T-cell (primary cell): ENCODE results near the gene F2R. TPM values are rescaled to one million over a fixed set of nuclear protein-coding genes. Genes with fewer than 3 reads are reported as not detected.

Experiments
- ATAC-seq, 4 experiments: fragments of 200-7000 bp in 3 of 4; fragments of 150-1000 bp in 1 of 4; cut with Tn5 transposase; replicated peaks in 1 of 4; 1 replicate in 3 of 4; 2 replicates in 1 of 4; pipeline ENCODE4 v1.10.0; 2021; ENCODE audit warnings: moderate library complexity in 3 of 4, mild to moderate bottlenecking in 2 of 4, moderate number of reproducible peaks in 1 of 4
- CTCF ChIA-PET, 2 donors: fragments of 300-600 bp; sonication (Branson Sonifier 250); formaldehyde crosslinking; loops; one replicate each; lab custom pipeline; 2022; ENCODE audit warnings: antibody characterized with exemption in 2 of 2; lab: Charles Lee
- POLR2A ChIA-PET, 2 donors: fragments of 300-600 bp; sonication (Branson Sonifier 250); formaldehyde crosslinking; loops; one replicate each; lab custom pipeline; 2022; ENCODE audit warnings: antibody characterized with exemption in 2 of 2; lab: Charles Lee
- DNase-seq, 35 experiments: peaks; one replicate each; pipeline versions ENCODE4 v3.0.0 to v3.0.0-alpha.2; 2013 to 2023
- H3K27ac ChIP-seq: one replicate; pipeline ENCODE4 v1.5.1; 2013; ENCODE audit warnings: low read length
- H3K27me3 ChIP-seq, 2 experiments: replicated peaks in 1 of 2; 1 replicate in 1 of 2; 2 replicates in 1 of 2; pipeline versions ENCODE4 v1.6.1 to v1.7.0; 2013; ENCODE audit warnings: low read length in 1 of 2, mixed read lengths in 1 of 2; ENCODE audit not compliant: control insufficient read depth in 2 of 2, insufficient read depth in 2 of 2; ENCODE audit errors: extremely low read depth in 1 of 2
- H3K36me3 ChIP-seq, 2 donors: 1 replicate in 1 of 2; 2 replicates in 1 of 2; pipeline versions ENCODE4 v1.6.1 to v1.7.0; 2013; ENCODE audit warnings: low read length in 1 of 2; ENCODE audit not compliant: control insufficient read depth in 2 of 2, insufficient read depth in 1 of 2; ENCODE audit errors: extremely low read depth in 1 of 2
- H3K4me1 ChIP-seq, 2 experiments: 1 replicate in 1 of 2; 2 replicates in 1 of 2; pipeline versions ENCODE4 v1.6.1 to v1.7.0; 2013; ENCODE audit warnings: low read length in 2 of 2, mixed read lengths in 1 of 2; ENCODE audit not compliant: insufficient read depth in 2 of 2, control insufficient read depth in 1 of 2; ENCODE audit errors: extremely low read depth in 1 of 2
- H3K4me3 ChIP-seq, 2 donors: 1 replicate in 1 of 2; 2 replicates in 1 of 2; pipeline versions ENCODE4 v1.5.1 to v1.7.0; 2013; ENCODE audit warnings: mild to moderate bottlenecking in 2 of 2, low read length in 1 of 2, moderate library complexity in 1 of 2; ENCODE audit not compliant: control insufficient read depth in 1 of 2; ENCODE audit errors: extremely low read depth in 1 of 2
- H3K9me3 ChIP-seq: 2 replicates; pipeline ENCODE4 v1.7.0; 2013
- H3K27ac Mint-ChIP-seq, 2 donors: one replicate each; pipeline ENCODE4 v1.8.0; 2020 to 2021; ENCODE audit warnings: mild to moderate bottlenecking in 2 of 2, mixed read lengths in 2 of 2
- H3K27me3 Mint-ChIP-seq, 2 donors: one replicate each; pipeline ENCODE4 v1.8.0; 2021 to 2022; ENCODE audit warnings: mixed read lengths in 2 of 2
- H3K36me3 Mint-ChIP-seq: one replicate; pipeline ENCODE4 v1.8.0; 2021; ENCODE audit warnings: mixed read lengths
- H3K4me1 Mint-ChIP-seq, 3 donors: one replicate each; pipeline ENCODE4 v1.8.0; 2020 to 2022; ENCODE audit warnings: mixed read lengths in 3 of 3, mild to moderate bottlenecking in 1 of 3
- H3K4me3 Mint-ChIP-seq, 3 donors: one replicate each; pipeline ENCODE4 v1.8.0; 2020 to 2022; ENCODE audit warnings: mild to moderate bottlenecking in 3 of 3, mixed read lengths in 3 of 3, moderate library complexity in 3 of 3
- H3K9me3 Mint-ChIP-seq, 3 donors: one replicate each; pipeline ENCODE4 v1.8.0; 2020 to 2022; ENCODE audit warnings: mixed read lengths in 3 of 3
- WGBS: methylation state at CpG from one replicate; pipeline ENCODE4 v1.1.5; 2013; ENCODE audit warnings: missing lambda C conversion rate; ENCODE audit not compliant: insufficient coverage; 5-methylcytosine and 5-hydroxymethylcytosine counted together
- total RNA-seq, 35 experiments: library from RNA in 6 of 35; stranded (reverse) in 6 of 35; fragments of 120-200 nt in 1 of 35; gene quantifications; one replicate each; pipeline versions ENCODE4 v1.2.1 to v1.2.4 and lab custom pipeline; 2013 to 2026

The F2R gene
- total RNA-seq, 5 donors from 2014 or later (not counting 1 experiment from before 2014, with no cell fraction given), result 4.3 to 16.3 (median 9.6) TPM

GRCh38 chr5:76746677-76747076, 30.8 kb downstream of the F2R start:
- DNase-seq (no peak), ATAC-seq (no peak)
- Mint-ChIP-seq H3K4me1 (peaks cover 0 to 4% (median 0%) of the 10 kb centered on the region in 3 donors), H3K27me3 (peaks cover 6 to 9% of the 10 kb centered on the region in 2 donors), H3K4me3 (no peak overlapping the region), H3K36me3 (no peaks in the 10 kb centered on the region), H3K9me3 (no peaks in the 10 kb centered on the region), H3K27ac (no peak overlapping the region)
- Histone ChIP-seq H3K4me1 (peaks cover 0 to 5% of the 10 kb centered on the region in 2 experiments), H3K27ac (no peak overlapping the region), H3K9me3 (no peaks in the 10 kb centered on the region), H3K4me3 (no peak overlapping the region), H3K36me3 (no peaks in the 10 kb centered on the region), H3K27me3 (no peaks in the 10 kb centered on the region)
- WGBS, result no CpG with 5 or more reads among the region's 2 CpGs
- ChIA-PET CTCF (no interaction called here), POLR2A (interaction anchor here in 1 of 2 donors (0.6 kb wide), 1 partner anchor 21 kb away, joined by 4 read pairs; no protein-coding TSS in a partner anchor)

GRCh38 chr5:76747706-76748105, 31.8 kb downstream of the F2R start:
- DNase-seq (no peak), ATAC-seq (no peak)
- ChIA-PET CTCF (interaction anchor here in 1 of 2 donors (0.6 kb wide), 1 partner anchor 19 kb away, joined by 4 read pairs; no protein-coding TSS in a partner anchor), POLR2A (interaction anchor here in 1 of 2 donors (0.5 kb wide), 1 partner anchor 32 kb away, joined by 7 read pairs; no protein-coding TSS in a partner anchor)
- Mint-ChIP-seq H3K9me3 (no peaks in the 10 kb centered on the region), H3K36me3 (no peaks in the 10 kb centered on the region), H3K4me1 (peaks cover 0 to 4% (median 0%) of the 10 kb centered on the region in 3 donors), H3K27ac (no peak overlapping the region), H3K27me3 (peaks cover 6 to 9% of the 10 kb centered on the region in 2 donors), H3K4me3 (no peak overlapping the region)
- WGBS, result 76% methylated on average over 7 of the region's 13 CpGs
- Histone ChIP-seq H3K27ac (no peak overlapping the region), H3K4me1 (no peaks in the 10 kb centered on the region), H3K36me3 (no peaks in the 10 kb centered on the region), H3K27me3 (no peaks in the 10 kb centered on the region), H3K4me3 (no peak overlapping the region), H3K9me3 (no peaks in the 10 kb centered on the region)

GRCh38 chr5:76751291-76751690, 35.4 kb downstream of the F2R start:
- WGBS, result 93% methylated on average over 5 of the region's 5 CpGs
- no peaks in the 10 kb centered on the region for H3K36me3 Mint-ChIP-seq
- H3K27ac Mint-ChIP-seq, result no peak overlapping the region

GRCh38 chr5:76754668-76755078, 38.7 kb downstream of the F2R start:
- H3K27me3 Mint-ChIP-seq, result peaks cover 0 to 2% of the 10 kb centered on the region in 2 donors
- Histone ChIP-seq H3K4me1 (no peaks in the 10 kb centered on the region), H3K27me3 (no peaks in the 10 kb centered on the region), H3K36me3 (no peaks in the 10 kb centered on the region), H3K9me3 (no peaks in the 10 kb centered on the region), H3K4me3 (no peak overlapping the region), H3K27ac (no peak overlapping the region)
- WGBS, result 77% methylated on average over 3 of the region's 3 CpGs
- H3K9me3 Mint-ChIP-seq, result no peaks in the 10 kb centered on the region
- ATAC-seq (no peak), DNase-seq (no peak)
- no peak overlapping the region for H3K27ac Mint-ChIP-seq
- no peaks in the 10 kb centered on the region for H3K36me3 Mint-ChIP-seq
- CTCF ChIA-PET, result no interaction called here
- H3K4me1 Mint-ChIP-seq, result no peaks in the 10 kb centered on the region
- POLR2A ChIA-PET, result interaction anchor here in 1 of 2 donors (0.6 kb wide), 1 partner anchor 1315 kb away, joined by 3 read pairs; no protein-coding TSS in a partner anchor
- H3K4me3 Mint-ChIP-seq, result no peak overlapping the region

More at GRCh38 chr5:76751291-76751690, 35.4 kb downstream of the F2R start:
- H3K4me3 Mint-ChIP-seq, result no peak overlapping the region
- H3K27me3 Mint-ChIP-seq, result peaks cover 6 to 9% of the 10 kb centered on the region in 2 donors
- no peaks in the 10 kb centered on the region for H3K9me3 ChIP-seq
- H3K27me3 ChIP-seq, result no peaks in the 10 kb centered on the region
- H3K4me1 ChIP-seq, result no peaks in the 10 kb centered on the region
- H3K36me3 ChIP-seq, result no peaks in the 10 kb centered on the region
- ChIA-PET POLR2A (interaction anchor here in 1 of 2 donors (0.6 kb wide), 1 partner anchor 1221 kb away, joined by 3 read pairs; no protein-coding TSS in a partner anchor), CTCF (no interaction called here)
- H3K4me3 ChIP-seq, result no peak overlapping the region
- H3K27ac ChIP-seq, result no peak overlapping the region
- H3K9me3 Mint-ChIP-seq, result no peaks in the 10 kb centered on the region
- DNase-seq, result no peak
- ATAC-seq, result no peak
- peaks cover 0 to 4% (median 0%) of the 10 kb centered on the region in 3 donors for H3K4me1 Mint-ChIP-seq

- WGBS, result 93% methylated on average over 10 of the region's 11 CpGs
- H3K27me3 ChIP-seq, result no peaks in the 10 kb centered on the region
- no peaks in the 10 kb centered on the region for H3K9me3 ChIP-seq
- DNase-seq, result no peak
- Mint-ChIP-seq H3K36me3 (no peaks in the 10 kb centered on the region), H3K27ac (no peak overlapping the region), H3K4me3 (no peak overlapping the region), H3K4me1 (no peaks in the 10 kb centered on the region), H3K27me3 (no peaks in the 10 kb centered on the region), H3K9me3 (no peaks in the 10 kb centered on the region)
- H3K27ac ChIP-seq, result no peak overlapping the region
- no peak for ATAC-seq
- CTCF ChIA-PET, result interaction anchor here in 1 of 2 donors (0.7 kb wide), 1 partner anchor 17 kb away, joined by 3 read pairs; no protein-coding TSS in a partner anchor
- H3K36me3 ChIP-seq, result no peaks in the 10 kb centered on the region
- no peak overlapping the region for H3K4me3 ChIP-seq
- POLR2A ChIA-PET, result no interaction called here
- no peaks in the 10 kb centered on the region for H3K4me1 ChIP-seq
Observed at GRCh38 chr5:76755779-76756637, 40.1 kb downstream of the F2R start.

GRCh38 chr5:76757049-76757448, 41.1 kb downstream of the F2R start:
- Mint-ChIP-seq H3K4me3 (no peak overlapping the region), H3K9me3 (no peaks in the 10 kb centered on the region), H3K36me3 (no peaks in the 10 kb centered on the region), H3K27ac (no peak overlapping the region), H3K4me1 (no peaks in the 10 kb centered on the region), H3K27me3 (no peaks in the 10 kb centered on the region)
- no peaks in the 10 kb centered on the region for H3K9me3 ChIP-seq
- H3K36me3 ChIP-seq, result no peaks in the 10 kb centered on the region
- H3K4me1 ChIP-seq, result no peaks in the 10 kb centered on the region
- DNase-seq, result no peak
- no peaks in the 10 kb centered on the region for H3K27me3 ChIP-seq
- ChIA-PET CTCF (no interaction called here), POLR2A (no interaction called here)
- no CpG with 5 or more reads among the region's 4 CpGs for WGBS
- H3K4me3 ChIP-seq, result no peak overlapping the region
- ATAC-seq, result no peak
- H3K27ac ChIP-seq, result no peak overlapping the region
